LNCAP (cell line): ENCODE data around the gene OSBPL10.

ENCODE experiments used
- CTCF ChIP-seq: fragments of 450-650 bp; IDR thresholded peaks from 2 replicates; pipeline ENCODE4 v1.5.1; 2017; ENCODE audit warnings: mild to moderate bottlenecking

Gene OSBPL10

GRCh38 chr3:31937225-31937624 lies 43.8 kb downstream of the OSBPL10 start:
- no peak for TF ChIP-seq CTCF

- no peak for TF ChIP-seq CTCF
Measured at GRCh38 chr3:31936420-31937060, 44.5 kb downstream of the OSBPL10 start.

- no peak for TF ChIP-seq CTCF
Measured at GRCh38 chr3:31934866-31935265, 46.2 kb downstream of the OSBPL10 start.

GRCh38 chr3:31934018-31934417 lies 47.0 kb downstream of the OSBPL10 start:
- no peak for TF ChIP-seq CTCF

- TF ChIP-seq CTCF = no peak
Measured at GRCh38 chr3:31932990-31933389, 48.1 kb downstream of the OSBPL10 start.

GRCh38 chr3:31929826-31930502 lies 51.1 kb downstream of the OSBPL10 start:
- TF ChIP-seq CTCF = no peak

- TF ChIP-seq CTCF = no peak
Measured at GRCh38 chr3:31927811-31928210, 53.3 kb downstream of the OSBPL10 start.
